MM.1S (cell line): ENCODE data around the gene SUGT1.

Experiments used
- EZH2 ChIP-seq: fragments of 300-600 bp; sonication (generic); optimal IDR thresholded peaks from 2 replicates; pipeline ENCODE3; 2017; ENCODE audit warnings: low read depth, mild to moderate bottlenecking, antibody characterized with exemption, low read length, mixed read lengths
- EZH2phosphoT487 ChIP-seq: fragments of 300-600 bp; sonication (generic); IDR thresholded peaks from 2 replicates; pipeline ENCODE4 v1.6.1; 2018; ENCODE audit warnings: antibody characterized with exemption, low read length
- TF ChIP-seq, protein P1 (sequence below): fragments of 300-600 bp; sonication (generic); IDR thresholded peaks from 2 replicates; pipeline ENCODE4 v1.5.1; 2016; ENCODE audit warnings: antibody characterized with exemption, low read length, mixed read lengths

DNA sequence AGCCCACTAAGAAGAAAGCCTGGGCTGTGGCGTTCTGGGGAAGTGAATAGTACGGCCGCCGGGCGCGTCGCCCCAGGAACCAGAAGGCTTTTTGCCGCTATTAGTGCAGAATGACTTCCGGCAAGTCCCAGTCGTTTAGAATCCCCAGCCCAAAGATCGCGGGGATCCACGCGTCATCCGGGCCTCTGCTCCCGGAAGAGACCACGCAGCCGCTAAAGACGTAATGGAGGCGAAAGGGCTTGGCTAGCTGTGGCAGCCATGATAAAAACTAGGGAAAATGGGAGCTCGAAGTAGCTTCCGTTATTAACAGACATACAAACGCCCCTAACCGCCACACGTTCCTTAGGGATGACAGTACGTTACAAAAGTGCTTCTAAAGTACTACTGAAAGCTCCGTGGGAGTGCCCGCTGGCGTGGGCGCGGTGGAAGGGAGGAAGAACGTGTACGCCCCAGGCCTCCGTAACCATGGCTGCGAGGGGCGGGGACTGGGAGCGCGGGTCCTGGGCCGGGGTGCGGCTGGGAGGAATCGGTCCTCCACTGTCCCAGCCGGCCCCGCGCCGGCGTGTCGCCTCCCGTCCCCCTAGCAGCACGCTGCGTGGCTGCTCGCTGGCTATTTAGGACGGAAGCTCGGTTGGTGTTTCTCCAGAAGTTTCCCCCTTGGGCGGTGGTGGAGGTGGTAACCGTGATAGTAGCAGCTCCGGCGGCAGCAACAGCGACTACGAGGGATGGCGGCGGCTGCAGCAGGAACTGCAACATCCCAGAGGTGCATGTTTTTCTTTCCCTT is at the start of gene SUGT1:
- TF ChIP-seq EZH2phosphoT487, result no peak
- TF ChIP-seq, protein P1, sequence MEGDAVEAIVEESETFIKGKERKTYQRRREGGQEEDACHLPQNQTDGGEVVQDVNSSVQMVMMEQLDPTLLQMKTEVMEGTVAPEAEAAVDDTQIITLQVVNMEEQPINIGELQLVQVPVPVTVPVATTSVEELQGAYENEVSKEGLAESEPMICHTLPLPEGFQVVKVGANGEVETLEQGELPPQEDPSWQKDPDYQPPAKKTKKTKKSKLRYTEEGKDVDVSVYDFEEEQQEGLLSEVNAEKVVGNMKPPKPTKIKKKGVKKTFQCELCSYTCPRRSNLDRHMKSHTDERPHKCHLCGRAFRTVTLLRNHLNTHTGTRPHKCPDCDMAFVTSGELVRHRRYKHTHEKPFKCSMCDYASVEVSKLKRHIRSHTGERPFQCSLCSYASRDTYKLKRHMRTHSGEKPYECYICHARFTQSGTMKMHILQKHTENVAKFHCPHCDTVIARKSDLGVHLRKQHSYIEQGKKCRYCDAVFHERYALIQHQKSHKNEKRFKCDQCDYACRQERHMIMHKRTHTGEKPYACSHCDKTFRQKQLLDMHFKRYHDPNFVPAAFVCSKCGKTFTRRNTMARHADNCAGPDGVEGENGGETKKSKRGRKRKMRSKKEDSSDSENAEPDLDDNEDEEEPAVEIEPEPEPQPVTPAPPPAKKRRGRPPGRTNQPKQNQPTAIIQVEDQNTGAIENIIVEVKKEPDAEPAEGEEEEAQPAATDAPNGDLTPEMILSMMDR, result peak; percentile 53
- no peak for TF ChIP-seq EZH2
